GM12878 (cell line): ENCODE measurements around the gene SLC6A12. TPM values are rescaled to one million over a fixed set of nuclear protein-coding genes. Genes with fewer than 3 reads are reported as not detected.

Experiments used
- ATAC-seq: fragments of 200-7000 bp; cut with Tn5 transposase; 3 replicates; pipeline ENCODE4 v1.9.1; 2020; ENCODE audit warnings: mild to moderate bottlenecking, moderate library complexity
- BruUV-seq: library from RNA; stranded (reverse); fragments of 400-500 nt; replicated peaks from 2 replicates; lab custom pipeline; 2021; lab: Mats Ljungman, UMichigan
- CTCF ChIA-PET: fragments of 300-600 bp; sonication (Branson Sonifier 250); formaldehyde crosslinking; extraction: SDS; loops from one replicate; lab custom pipeline; 2021; ENCODE audit warnings: inconsistent platforms; lab: Yijun Ruan, JAX
- POLR2A ChIA-PET: fragments of 350-600 bp; formaldehyde crosslinking; extraction: SDS; loops from one replicate; lab custom pipeline; 2021; ENCODE audit warnings: inconsistent platforms; lab: Charles Lee
- RAD21 ChIA-PET: fragments of 300-600 bp; sonication (Branson Sonifier 250); formaldehyde crosslinking; loops from one replicate; lab custom pipeline; 2023; ENCODE audit warnings: antibody characterized with exemption; ENCODE audit not compliant: unreplicated experiment; lab: Charles Lee
- SMC1A ChIA-PET: fragments of 300-600 bp; sonication (Branson Sonifier 250); formaldehyde crosslinking; loops from one replicate; lab custom pipeline; 2023; ENCODE audit not compliant: unreplicated experiment, uncharacterized antibody; lab: Charles Lee
- DNase-seq: peaks from one replicate; pipeline ENCODE4 v3.0.0-alpha.2; 2011; ENCODE audit warnings: low read depth, low spot score
- FAIRE-seq: peaks from 3 replicates; lab custom pipeline; 2011; peaks lifted over from hg19 to GRCh38; lab: Jason Lieb, UNC
- H2AFZ ChIP-seq: 2 replicates; pipeline ENCODE4 v1.6.0; 2011; ENCODE audit warnings: low read depth, low read length, control low read depth; ENCODE audit not compliant: control insufficient read depth
- H3K27ac ChIP-seq: 2 replicates; pipeline ENCODE4 v1.5.1; 2011; ENCODE audit warnings: control low read depth; ENCODE audit not compliant: control insufficient read depth, insufficient read depth
- H3K27me3 ChIP-seq, 2 experiments: replicated peaks in 1 of 2; 2 replicates each; pipeline versions ENCODE4 v1.6.0 to v1.6.1; 2011; ENCODE audit warnings: low read length in 1 of 2; ENCODE audit not compliant: control insufficient read depth in 2 of 2, insufficient read depth in 2 of 2
- H3K36me3 ChIP-seq, 2 experiments: 2 replicates each; pipeline ENCODE4 v1.5.1; 2011; ENCODE audit warnings: low read length in 1 of 2; ENCODE audit not compliant: control insufficient read depth in 2 of 2, insufficient read depth in 2 of 2
- H3K4me1 ChIP-seq: 2 replicates; pipeline ENCODE4 v1.6.1; 2011; ENCODE audit warnings: mild to moderate bottlenecking, low read length, moderate library complexity, mixed read lengths; ENCODE audit not compliant: control insufficient read depth, insufficient read depth
- H3K4me2 ChIP-seq: 2 replicates; pipeline ENCODE4 v1.6.0; 2011; ENCODE audit warnings: control low read depth; ENCODE audit not compliant: control insufficient read depth, insufficient read depth
- H3K4me3 ChIP-seq: fragments of 200-600 bp; sonication (generic); 2 replicates; pipeline ENCODE4 v1.5.1; 2016
- H3K79me2 ChIP-seq: 2 replicates; pipeline ENCODE4 v1.6.0; 2011; ENCODE audit warnings: low read length; ENCODE audit not compliant: control insufficient read depth, insufficient read depth
- H3K9ac ChIP-seq: 2 replicates; pipeline ENCODE4 v1.8.0; 2011; ENCODE audit warnings: low read length, control low read depth, mixed read lengths; ENCODE audit not compliant: control insufficient read depth, insufficient read depth
- H3K9me3 ChIP-seq: replicated peaks from 3 replicates; pipeline ENCODE4 v1.5.1; 2011; ENCODE audit warnings: mild to moderate bottlenecking, low read length; ENCODE audit not compliant: control insufficient read depth, insufficient read depth
- H4K20me1 ChIP-seq: 2 replicates; pipeline ENCODE4 v1.6.0; 2011; ENCODE audit not compliant: control insufficient read depth, insufficient read depth
- ATF7 ChIP-seq: fragments of 450-650 bp; IDR thresholded peaks from 2 replicates; pipeline ENCODE4 v1.6.1; 2016; ENCODE audit warnings: low read depth, mild to moderate bottlenecking
- BHLHE40 ChIP-seq, 2 experiments: fragments of 450-650 bp in 1 of 2; IDR thresholded peaks; 2 replicates each; pipeline ENCODE4 v1.6.1; 2011 to 2017; ENCODE audit warnings: low read depth in 2 of 2, borderline replicate concordance in 1 of 2, improper control_type of control experiment in 1 of 2, low read length in 1 of 2, mild to moderate bottlenecking in 1 of 2
- DPF2 ChIP-seq: fragments of 450-650 bp; IDR thresholded peaks from 2 replicates; pipeline ENCODE4 v1.6.1; 2017; ENCODE audit warnings: mild to moderate bottlenecking
- EED ChIP-seq: sonication (generic); IDR thresholded peaks from 2 replicates; pipeline ENCODE4 v1.6.1; 2016; ENCODE audit warnings: antibody characterized with exemption, low read depth
- HDAC6 ChIP-seq: fragments of 200-600 bp; sonication (generic); IDR thresholded peaks from one replicate; pipeline ENCODE4 v1.8.0; 2017; ENCODE audit warnings: antibody characterized with exemption; ENCODE audit not compliant: unreplicated experiment
- JUND ChIP-seq: IDR thresholded peaks from 2 replicates; pipeline ENCODE4 v1.6.1; 2012; ENCODE audit warnings: low read depth, mild to moderate bottlenecking, low read length, improper control_type of control experiment, moderate library complexity
- LARP7 ChIP-seq: fragments of 450-650 bp; IDR thresholded peaks from 2 replicates; pipeline ENCODE4 v1.6.1; 2017; ENCODE audit warnings: mild to moderate bottlenecking
- POLR2AphosphoS2 ChIP-seq: IDR thresholded peaks from 2 replicates; pipeline ENCODE4 v1.6.1; 2011; ENCODE audit warnings: low read depth, mild to moderate bottlenecking, low read length, improper control_type of control experiment, moderate library complexity
- POLR2AphosphoS5 ChIP-seq: IDR thresholded peaks from 2 replicates; pipeline ENCODE4 v1.6.1; 2011; ENCODE audit warnings: mild to moderate bottlenecking, low read length, inconsistent platforms
- RELA ChIP-seq: fragments of 450-650 bp; IDR thresholded peaks from 2 replicates; pipeline ENCODE4 v1.8.0; 2014; ENCODE audit warnings: borderline replicate concordance; ENCODE audit not compliant: partially characterized antibody
- SMARCA5 ChIP-seq: fragments of 450-650 bp; IDR thresholded peaks from 2 replicates; pipeline ENCODE4 v1.6.1; 2017; ENCODE audit warnings: mild to moderate bottlenecking
- SMC3 ChIP-seq: IDR thresholded peaks from 2 replicates; pipeline ENCODE4 v1.6.1; 2011; ENCODE audit warnings: low read length, improper control_type of control experiment, borderline replicate concordance
- SPI1 ChIP-seq: IDR thresholded peaks from 2 replicates; pipeline ENCODE4 v1.6.1; 2011; ENCODE audit warnings: low read depth, mild to moderate bottlenecking, low read length, moderate library complexity, borderline replicate concordance; ENCODE audit not compliant: insufficient read depth
- SREBF1 ChIP-seq: IDR thresholded peaks from 2 replicates; pipeline ENCODE4 v1.6.1; 2012; ENCODE audit warnings: mild to moderate bottlenecking, low read length
- SRF ChIP-seq, 2 experiments: IDR thresholded peaks; 2 replicates each; pipeline ENCODE4 v1.6.1; 2011; ENCODE audit warnings: low read depth in 2 of 2, low read length in 2 of 2, mild to moderate bottlenecking in 1 of 2, moderate library complexity in 1 of 2
- TARDBP ChIP-seq: IDR thresholded peaks from 2 replicates; pipeline ENCODE4 v1.6.1; 2016; ENCODE audit warnings: borderline replicate concordance
- YBX1 ChIP-seq: fragments of 450-650 bp; IDR thresholded peaks from 2 replicates; pipeline ENCODE4 v1.6.1; 2016; ENCODE audit warnings: antibody characterized with exemption
- YY1 ChIP-seq: IDR thresholded peaks from 2 replicates; pipeline ENCODE4 v1.6.1; 2011; ENCODE audit warnings: low read depth, mild to moderate bottlenecking, low read length
- WGBS: methylation state at CpG from one replicate; pipeline ENCODE4 v1.1.6; 2016; ENCODE audit warnings: low lambda C conversion rate; ENCODE audit not compliant: insufficient replicate concordance, insufficient coverage; ENCODE audit errors: missing lambda C conversion rate; 5-methylcytosine and 5-hydroxymethylcytosine counted together
- in situ Hi-C: fragments of 300-500 bp; cut with MboI; formaldehyde crosslinking; loops from 9 replicates; pipeline ENCODE4 v1.14.3; 2018; ENCODE audit warnings: mixed read lengths
- intact Hi-C: fragments of 100-400 bp; cut with micrococcal nuclease; formaldehyde crosslinking; loops from one replicate; pipeline ENCODE4 v1.14.2; 2022; ENCODE audit not compliant: unreplicated experiment
- polyA plus RNA-seq, 11 experiments: library from polyadenylated mRNA; depleted of rRNA in 4 of 11; unstranded in 6 of 11; stranded (reverse) in 5 of 11; fragments of >200 nt; fragmentation: Nextera tagmentation in 4 of 11; fragmentation: Illumina TruSeq in 1 of 11; extraction: Ambion mirVana in 4 of 11; extraction: Trizol in 1 of 11; gene quantifications; 1 replicate in 1 of 11; 2 replicates in 10 of 11; pipeline versions ENCODE4 v1.2.1 to v1.2.3, GENCODE V29; 2011 to 2016; ENCODE audit warnings: inconsistent platforms in 2 of 11, missing spikeins in 2 of 11, low read depth in 1 of 11
- total RNA-seq, 4 experiments: library from RNA; depleted of rRNA in 3 of 4; stranded (reverse); fragments of >200 nt in 3 of 4; fragmentation: Illumina TruSeq in 1 of 4; extraction: Trizol in 1 of 4; gene quantifications; 2 replicates each; pipeline versions ENCODE4 v1.2.1 to v1.2.3, GENCODE V29; 2013 to 2021
- TF ChIP-seq, protein P1 (sequence below): fragments of 450-650 bp; IDR thresholded peaks from 2 replicates; pipeline ENCODE4 v1.6.1; 2017; ENCODE audit warnings: low read depth, mild to moderate bottlenecking, moderate library complexity
- TF ChIP-seq, protein P2 (sequence below): fragments of 450-650 bp; IDR thresholded peaks from 2 replicates; pipeline ENCODE4 v1.6.1; 2016; ENCODE audit warnings: mild to moderate bottlenecking
- TF ChIP-seq, protein P3 (sequence below): IDR thresholded peaks from 2 replicates; pipeline ENCODE4 v1.6.1; 2012; ENCODE audit warnings: low read length, inconsistent platforms

Gene SLC6A12
- total and polyA plus RNA-seq, 10 of the 15 experiments (the other 5 are each of a cell fraction or from before 2014, with no cell fraction given): 0.06 to 0.11 (median 0.07) TPM; not detected in 7

DNA sequence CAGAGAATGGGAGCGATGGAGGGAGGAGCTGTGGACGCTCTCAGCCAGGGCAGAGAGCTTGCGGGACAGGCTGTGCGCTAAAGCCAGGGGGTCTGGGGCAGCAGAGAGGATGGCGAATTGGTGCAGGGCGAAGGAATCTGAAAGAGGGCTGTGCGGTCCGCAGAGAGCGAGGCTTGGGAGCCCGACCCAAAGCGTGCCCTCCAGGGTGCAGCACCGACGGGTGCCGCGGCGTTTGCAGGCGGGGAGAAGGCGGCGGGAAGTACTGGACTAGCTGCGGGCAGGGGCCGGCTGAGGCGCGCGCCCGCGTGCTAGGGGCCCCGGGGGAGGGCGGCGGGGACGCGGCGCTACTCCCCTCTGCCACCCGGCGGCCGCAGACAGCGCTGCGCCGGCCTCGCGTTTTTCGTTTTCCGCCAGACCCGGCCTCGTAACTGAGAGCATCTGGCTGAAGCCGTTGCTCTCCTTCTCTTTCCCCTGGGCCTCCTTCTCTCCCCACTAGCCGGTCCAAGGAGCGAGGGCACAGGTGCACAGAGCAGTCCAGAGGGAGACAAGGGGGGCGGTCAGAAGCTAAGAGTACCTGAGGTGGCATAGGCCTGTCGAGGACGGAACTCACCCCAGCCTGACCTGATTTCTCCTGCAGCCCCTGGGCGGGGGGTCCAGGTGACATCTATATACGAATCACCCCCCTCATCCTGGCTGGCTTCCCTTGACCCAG lies 24.9 kb downstream of the SLC6A12 start:
- SMC1A ChIA-PET: no interaction called here
- POLR2A ChIA-PET: no interaction called here
- RAD21 ChIA-PET: no interaction called here
- Histone ChIP-seq H3K27me3 (no peaks in the 10 kb centered on the region; a peak in 1 of 4 replicates), H3K9me3 (no peaks in the 10 kb centered on the region), H2AFZ (peak overlapping the region; percentile 58), H3K4me1 (no peaks in the 10 kb centered on the region), H3K36me3 (no peaks in the 10 kb centered on the region), H3K4me2 (peak overlapping the region; percentile 79), H3K79me2 (no peaks in the 10 kb centered on the region), H3K4me3 (0 out of 2 replicates have a peak overlapping the region, but pooled peaks have one; percentile 47), H3K27ac (no peak overlapping the region), H3K9ac (no peak overlapping the region), H4K20me1 (no peaks in the 10 kb centered on the region)
- intact Hi-C loops: no loop called here
- ATAC-seq: peak; percentile 98
- FAIRE-seq: no peak
- WGBS: 15% methylated on average over 49 of the region's 52 CpGs
- DNase-seq: no peak
- BruUV-seq: no TSS peak
- in situ Hi-C loops: no loop called here
- CTCF ChIA-PET: interaction anchor here (1.7 to 2.0 kb wide), 2 partner anchors 24 to 83 kb away, joined by 5 read pairs; no protein-coding TSS in a partner anchor
- TF ChIP-seq YBX1 (no peak), LARP7 (0 out of 2 replicates have a peak, but pooled peaks have one; percentile 40), EED (no peak), DPF2 (no peak), RELA (no peak), SMARCA5 (0 out of 2 replicates have a peak, but pooled peaks have one; percentile 23), JUND (no peak), BHLHE40 (IDR thresholded peaks at IDR 0.05; ENCODE audit: borderline replicate concordance in 1 of 2, low read depth in 2 of 2, low read length in 1 of 2) (peak in 1 of 2 experiments; percentile 24; a peak in 2 of 4 replicates), HDAC6 (no peak), POLR2AphosphoS5 (no peak), SREBF1 (no peak), POLR2AphosphoS2 (no peak), YY1 (peak; percentile 44; the same call in 1 of the 2 replicates), SPI1 (no peak), ATF7 (no peak), SRF (IDR thresholded peaks at IDR 0.05; ENCODE audit: low read depth in 2 of 2, low read length in 2 of 2) (no peak), TARDBP (no peak), SMC3 (0 out of 2 replicates have a peak, but pooled peaks have one; percentile 38)
- TF ChIP-seq, protein P1, sequence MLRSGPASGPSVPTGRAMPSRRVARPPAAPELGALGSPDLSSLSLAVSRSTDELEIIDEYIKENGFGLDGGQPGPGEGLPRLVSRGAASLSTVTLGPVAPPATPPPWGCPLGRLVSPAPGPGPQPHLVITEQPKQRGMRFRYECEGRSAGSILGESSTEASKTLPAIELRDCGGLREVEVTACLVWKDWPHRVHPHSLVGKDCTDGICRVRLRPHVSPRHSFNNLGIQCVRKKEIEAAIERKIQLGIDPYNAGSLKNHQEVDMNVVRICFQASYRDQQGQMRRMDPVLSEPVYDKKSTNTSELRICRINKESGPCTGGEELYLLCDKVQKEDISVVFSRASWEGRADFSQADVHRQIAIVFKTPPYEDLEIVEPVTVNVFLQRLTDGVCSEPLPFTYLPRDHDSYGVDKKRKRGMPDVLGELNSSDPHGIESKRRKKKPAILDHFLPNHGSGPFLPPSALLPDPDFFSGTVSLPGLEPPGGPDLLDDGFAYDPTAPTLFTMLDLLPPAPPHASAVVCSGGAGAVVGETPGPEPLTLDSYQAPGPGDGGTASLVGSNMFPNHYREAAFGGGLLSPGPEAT: no peak
- TF ChIP-seq, protein P2, sequence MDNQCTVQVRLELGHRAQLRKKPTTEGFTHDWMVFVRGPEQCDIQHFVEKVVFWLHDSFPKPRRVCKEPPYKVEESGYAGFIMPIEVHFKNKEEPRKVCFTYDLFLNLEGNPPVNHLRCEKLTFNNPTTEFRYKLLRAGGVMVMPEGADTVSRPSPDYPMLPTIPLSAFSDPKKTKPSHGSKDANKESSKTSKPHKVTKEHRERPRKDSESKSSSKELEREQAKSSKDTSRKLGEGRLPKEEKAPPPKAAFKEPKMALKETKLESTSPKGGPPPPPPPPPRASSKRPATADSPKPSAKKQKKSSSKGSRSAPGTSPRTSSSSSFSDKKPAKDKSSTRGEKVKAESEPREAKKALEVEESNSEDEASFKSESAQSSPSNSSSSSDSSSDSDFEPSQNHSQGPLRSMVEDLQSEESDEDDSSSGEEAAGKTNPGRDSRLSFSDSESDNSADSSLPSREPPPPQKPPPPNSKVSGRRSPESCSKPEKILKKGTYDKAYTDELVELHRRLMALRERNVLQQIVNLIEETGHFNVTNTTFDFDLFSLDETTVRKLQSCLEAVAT: no peak
- TF ChIP-seq, protein P3, sequence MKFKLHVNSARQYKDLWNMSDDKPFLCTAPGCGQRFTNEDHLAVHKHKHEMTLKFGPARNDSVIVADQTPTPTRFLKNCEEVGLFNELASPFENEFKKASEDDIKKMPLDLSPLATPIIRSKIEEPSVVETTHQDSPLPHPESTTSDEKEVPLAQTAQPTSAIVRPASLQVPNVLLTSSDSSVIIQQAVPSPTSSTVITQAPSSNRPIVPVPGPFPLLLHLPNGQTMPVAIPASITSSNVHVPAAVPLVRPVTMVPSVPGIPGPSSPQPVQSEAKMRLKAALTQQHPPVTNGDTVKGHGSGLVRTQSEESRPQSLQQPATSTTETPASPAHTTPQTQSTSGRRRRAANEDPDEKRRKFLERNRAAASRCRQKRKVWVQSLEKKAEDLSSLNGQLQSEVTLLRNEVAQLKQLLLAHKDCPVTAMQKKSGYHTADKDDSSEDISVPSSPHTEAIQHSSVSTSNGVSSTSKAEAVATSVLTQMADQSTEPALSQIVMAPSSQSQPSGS: no peak
